Activated CD4-positive, alpha-beta T cell treated with anti-CD3 and anti-CD28 coated beads for 36 hours (primary cell): ENCODE measurements around the gene PNPO. TPM values are rescaled to one million over a fixed set of nuclear protein-coding genes. Genes with fewer than 3 reads are reported as not detected.
"Not testable (repeated sequence)": the region's sequence is repeated elsewhere in the genome, so short reads cannot be mapped to it uniquely, and the experiment has no call there.

ENCODE experiments used
- ATAC-seq: fragments of 200-7000 bp; cut with Tn5 transposase; one replicate; pipeline ENCODE4 v1.10.0; 2021; ENCODE audit warnings: mild to moderate bottlenecking, moderate library complexity
- CTCF ChIA-PET: fragments of 350-600 bp; sonication (Branson Sonifier 250); formaldehyde crosslinking; loops from one replicate; lab custom pipeline; 2021; ENCODE audit warnings: antibody characterized with exemption; lab: Charles Lee
- POLR2A ChIA-PET: fragments of 350-600 bp; sonication (Branson Sonifier 250); formaldehyde crosslinking; loops from one replicate; lab custom pipeline; 2021; ENCODE audit warnings: antibody characterized with exemption, inconsistent platforms; lab: Charles Lee
- DNase-seq: peaks from one replicate; pipeline ENCODE4 v3.0.0-alpha.2; 2020
- H3K27ac Mint-ChIP-seq: one replicate; pipeline ENCODE4 v1.8.0; 2021; ENCODE audit warnings: mixed read lengths
- H3K27me3 Mint-ChIP-seq: one replicate; pipeline ENCODE4 v1.8.0; 2021; ENCODE audit warnings: mixed read lengths
- H3K36me3 Mint-ChIP-seq: one replicate; pipeline ENCODE4 v1.8.0; 2021; ENCODE audit warnings: low read depth, mixed read lengths
- H3K4me1 Mint-ChIP-seq: one replicate; pipeline ENCODE4 v1.8.0; 2021; ENCODE audit warnings: mixed read lengths
- H3K4me3 Mint-ChIP-seq: one replicate; pipeline ENCODE4 v1.8.0; 2021; ENCODE audit warnings: mild to moderate bottlenecking, moderate library complexity, mixed read lengths
- H3K9me3 Mint-ChIP-seq: one replicate; pipeline ENCODE4 v1.8.0; 2021; ENCODE audit warnings: low read depth, mixed read lengths
- intact Hi-C, 2 experiments: fragments of 100-400 bp; cut with DNase I in 1 of 2; cut with micrococcal nuclease in 1 of 2; formaldehyde crosslinking; loops; one replicate each; pipeline versions ENCODE4 v1.14.2 to v1.15.1; 2022 to 2024; cut with DNase I, micrococcal nuclease
- total RNA-seq, 2 experiments: library from RNA; stranded (reverse); gene quantifications; one replicate each; pipeline ENCODE4 v1.2.3, GENCODE V29; 2021

Gene PNPO
- total RNA-seq, 2 experiments from 2014 or later = 29.7 to 41.0 TPM

- no peak for DNase-seq
- H3K27ac Mint-ChIP-seq = no peak overlapping the region
- POLR2A ChIA-PET = no interaction called here
- no peaks in the 10 kb centered on the region for H3K9me3 Mint-ChIP-seq
- intact Hi-C loops = no loop called here
- ATAC-seq = no peak
- H3K27me3 Mint-ChIP-seq = no peaks in the 10 kb centered on the region
- no peak overlapping the region for H3K4me3 Mint-ChIP-seq
- no peaks in the 10 kb centered on the region for H3K4me1 Mint-ChIP-seq
- CTCF ChIA-PET = interaction anchor here (0.7 to 1.0 kb wide), 4 partner anchors 9 to 717 kb away, joined by 3 to 4 read pairs (median 3); partner anchors contain the start of gene CDK5RAP3
- H3K36me3 Mint-ChIP-seq = peaks cover 10% of the 10 kb centered on the region
These were observed 46.0 kb downstream of the PNPO start for GRCh38 chr17:47987240-47987835.

GRCh38 chr17:47988445-47988844 lies 47.1 kb downstream of the PNPO start:
- H3K4me1 Mint-ChIP-seq, H3K27me3 Mint-ChIP-seq, H3K36me3 Mint-ChIP-seq, DNase-seq, intact Hi-C loops, H3K9me3 Mint-ChIP-seq, H3K27ac Mint-ChIP-seq, H3K4me3 Mint-ChIP-seq, ATAC-seq, POLR2A ChIA-PET: not testable (repeated sequence)
- CTCF ChIA-PET = interaction anchor here (0.5 kb wide), 1 partner anchor 24 kb away, joined by 3 read pairs; no protein-coding TSS in a partner anchor

- Mint-ChIP-seq H3K4me3 (no peak overlapping the region), H3K9me3 (no peaks in the 10 kb centered on the region), H3K27me3 (no peaks in the 10 kb centered on the region), H3K27ac (no peak overlapping the region), H3K36me3 (peaks cover 4% of the 10 kb centered on the region), H3K4me1 (no peaks in the 10 kb centered on the region)
- ChIA-PET CTCF (no interaction called here), POLR2A (no interaction called here)
- no peak for DNase-seq
- intact Hi-C loops = no loop called here
- ATAC-seq = no peak
These were observed 47.8 kb downstream of the PNPO start for GRCh38 chr17:47989159-47989558.

- DNase-seq (no peak), ATAC-seq (no peak)
- intact Hi-C loops = no loop called here
- ChIA-PET CTCF (no interaction called here), POLR2A (no interaction called here)
- Mint-ChIP-seq H3K36me3 (peaks cover 4% of the 10 kb centered on the region), H3K4me1 (no peaks in the 10 kb centered on the region), H3K4me3 (no peak overlapping the region), H3K27me3 (no peaks in the 10 kb centered on the region), H3K9me3 (no peaks in the 10 kb centered on the region), H3K27ac (no peak overlapping the region)
These were observed 48.3 kb downstream of the PNPO start for GRCh38 chr17:47989700-47990099.

- CTCF ChIA-PET = interaction anchor here (1.1 to 1.6 kb wide), 2 partner anchors 10 to 21 kb away, joined by 3 to 4 read pairs; partner anchors contain the start of gene CDK5RAP3
- DNase-seq = no peak
- no peak overlapping the region for H3K27ac Mint-ChIP-seq
- ATAC-seq = no peak
- no peak overlapping the region for H3K4me3 Mint-ChIP-seq
- no peaks in the 10 kb centered on the region for H3K36me3 Mint-ChIP-seq
- no peaks in the 10 kb centered on the region for H3K27me3 Mint-ChIP-seq
- POLR2A ChIA-PET = no interaction called here
- no peaks in the 10 kb centered on the region for H3K4me1 Mint-ChIP-seq
- intact Hi-C loops = no loop called here
- no peaks in the 10 kb centered on the region for H3K9me3 Mint-ChIP-seq
These were observed 49.8 kb downstream of the PNPO start for GRCh38 chr17:47990962-47991731.

GRCh38 chr17:47992216-47992615 lies 50.8 kb downstream of the PNPO start:
- Mint-ChIP-seq H3K27ac (no peak overlapping the region), H3K9me3 (no peaks in the 10 kb centered on the region), H3K36me3 (no peaks in the 10 kb centered on the region), H3K4me1 (no peaks in the 10 kb centered on the region), H3K27me3 (no peaks in the 10 kb centered on the region), H3K4me3 (no peak overlapping the region)
- intact Hi-C loops = no loop called here
- DNase-seq (no peak), ATAC-seq (no peak)
- ChIA-PET CTCF (interaction anchor here (1.0 to 1.6 kb wide), 2 partner anchors 16 to 22 kb away, joined by 3 to 4 read pairs; partner anchors contain the start of gene CDK5RAP3), POLR2A (no interaction called here)

GRCh38 chr17:47993031-47993564 lies 51.7 kb downstream of the PNPO start:
- Mint-ChIP-seq H3K4me1 (no peaks in the 10 kb centered on the region), H3K27ac (no peak overlapping the region), H3K4me3 (no peak overlapping the region), H3K27me3 (peaks cover 1% of the 10 kb centered on the region), H3K36me3 (no peaks in the 10 kb centered on the region), H3K9me3 (no peaks in the 10 kb centered on the region)
- ChIA-PET POLR2A (no interaction called here), CTCF (interaction anchor here (0.7 to 1.2 kb wide), 5 partner anchors 10 to 137 kb away, joined by 3 read pairs; no protein-coding TSS in a partner anchor)
- intact Hi-C loops = no loop called here
- DNase-seq (no peak), ATAC-seq (no peak)

- no peak overlapping the region for H3K27ac Mint-ChIP-seq
- no peaks in the 10 kb centered on the region for H3K9me3 Mint-ChIP-seq
- intact Hi-C loops = no loop called here
- no peaks in the 10 kb centered on the region for H3K4me1 Mint-ChIP-seq
- DNase-seq = no peak
- ChIA-PET POLR2A (no interaction called here), CTCF (interaction anchor here (0.9 to 1.2 kb wide), 4 partner anchors 11 to 136 kb away, joined by 3 read pairs; no protein-coding TSS in a partner anchor)
- ATAC-seq = no peak
- H3K27me3 Mint-ChIP-seq = peaks cover 2% of the 10 kb centered on the region
- no peaks in the 10 kb centered on the region for H3K36me3 Mint-ChIP-seq
- no peak overlapping the region for H3K4me3 Mint-ChIP-seq
These were observed 52.6 kb downstream of the PNPO start for GRCh38 chr17:47993964-47994363.

- DNase-seq (no peak), ATAC-seq (no peak)
- Mint-ChIP-seq H3K4me3 (no peak overlapping the region), H3K27me3 (peaks cover 3% of the 10 kb centered on the region), H3K27ac (no peak overlapping the region), H3K9me3 (no peaks in the 10 kb centered on the region), H3K36me3 (no peaks in the 10 kb centered on the region), H3K4me1 (peaks cover 1% of the 10 kb centered on the region)
- POLR2A ChIA-PET = no interaction called here
- intact Hi-C loops = no loop called here
- CTCF ChIA-PET = interaction anchor here (1.0 kb wide), 2 partner anchors 12 to 16 kb away, joined by 3 to 4 read pairs; no protein-coding TSS in a partner anchor
These were observed 53.4 kb downstream of the PNPO start for GRCh38 chr17:47994724-47995123.

- Mint-ChIP-seq H3K4me3 (no peak overlapping the region), H3K27ac (no peak overlapping the region), H3K36me3 (no peaks in the 10 kb centered on the region), H3K27me3 (peaks cover 4% of the 10 kb centered on the region), H3K9me3 (no peaks in the 10 kb centered on the region), H3K4me1 (peaks cover 3% of the 10 kb centered on the region)
- intact Hi-C loops = no loop called here
- ATAC-seq (no peak), DNase-seq (no peak)
- POLR2A ChIA-PET = no interaction called here
- CTCF ChIA-PET = interaction anchor here (0.5 to 1.0 kb wide), 8 partner anchors 8 to 138 kb away, joined by 3 to 4 read pairs (median 3); partner anchors contain the start of gene PRR15L
These were observed 54.0 kb downstream of the PNPO start for GRCh38 chr17:47995241-47995935.

GRCh38 chr17:47996201-47996600 lies 54.8 kb downstream of the PNPO start:
- Mint-ChIP-seq H3K9me3 (no peaks in the 10 kb centered on the region), H3K27ac (no peak overlapping the region), H3K4me3 (no peak overlapping the region), H3K36me3 (no peaks in the 10 kb centered on the region), H3K27me3 (peaks cover 4% of the 10 kb centered on the region), H3K4me1 (peaks cover 3% of the 10 kb centered on the region)
- DNase-seq (no peak), ATAC-seq (no peak)
- ChIA-PET CTCF (interaction anchor here (1.0 kb wide), 1 partner anchor 19 kb away, joined by 4 read pairs; no protein-coding TSS in a partner anchor), POLR2A (interaction anchor here (0.6 kb wide), 1 partner anchor 59 kb away, joined by 4 read pairs; no protein-coding TSS in a partner anchor)
- intact Hi-C loops = no loop called here
